NB4 (cell line): ENCODE measurements around the gene ZDHHC13.

Experiments used
- MYC ChIP-seq: IDR thresholded peaks from 2 replicates; pipeline ENCODE4 v1.6.1; 2011; ENCODE audit warnings: low read depth, low read length
- POLR2A ChIP-seq: IDR thresholded peaks from 2 replicates; pipeline ENCODE4 v1.6.1; 2011; ENCODE audit warnings: mild to moderate bottlenecking; ENCODE audit not compliant: insufficient read length; ENCODE audit errors: extremely low read depth
- TF ChIP-seq, protein P1 (sequence below): IDR thresholded peaks from one replicate; pipeline ENCODE4 v1.5.1; 2012; ENCODE audit warnings: low read depth, low read length

- TF ChIP-seq, protein P1, sequence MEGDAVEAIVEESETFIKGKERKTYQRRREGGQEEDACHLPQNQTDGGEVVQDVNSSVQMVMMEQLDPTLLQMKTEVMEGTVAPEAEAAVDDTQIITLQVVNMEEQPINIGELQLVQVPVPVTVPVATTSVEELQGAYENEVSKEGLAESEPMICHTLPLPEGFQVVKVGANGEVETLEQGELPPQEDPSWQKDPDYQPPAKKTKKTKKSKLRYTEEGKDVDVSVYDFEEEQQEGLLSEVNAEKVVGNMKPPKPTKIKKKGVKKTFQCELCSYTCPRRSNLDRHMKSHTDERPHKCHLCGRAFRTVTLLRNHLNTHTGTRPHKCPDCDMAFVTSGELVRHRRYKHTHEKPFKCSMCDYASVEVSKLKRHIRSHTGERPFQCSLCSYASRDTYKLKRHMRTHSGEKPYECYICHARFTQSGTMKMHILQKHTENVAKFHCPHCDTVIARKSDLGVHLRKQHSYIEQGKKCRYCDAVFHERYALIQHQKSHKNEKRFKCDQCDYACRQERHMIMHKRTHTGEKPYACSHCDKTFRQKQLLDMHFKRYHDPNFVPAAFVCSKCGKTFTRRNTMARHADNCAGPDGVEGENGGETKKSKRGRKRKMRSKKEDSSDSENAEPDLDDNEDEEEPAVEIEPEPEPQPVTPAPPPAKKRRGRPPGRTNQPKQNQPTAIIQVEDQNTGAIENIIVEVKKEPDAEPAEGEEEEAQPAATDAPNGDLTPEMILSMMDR = no peak
- no peak for TF ChIP-seq POLR2A
- no peak for TF ChIP-seq MYC
These were observed 33.8 kb upstream of the ZDHHC13 start for GRCh38 chr11:19083166-19083565.
